Cardiac muscle cell (in vitro differentiated cells and primary cell): Measurements from ENCODE around the gene FKRP. TPM values are rescaled to one million over a fixed set of nuclear protein-coding genes. Genes with fewer than 3 reads are reported as not detected.

Experiments
- DNase-seq, 2 donors: peaks; one replicate each; pipeline versions ENCODE4 v3.0.0 to v3.0.0-alpha.2; 2010 to 2017; ENCODE audit warnings: low read depth in 1 of 2, low spot score in 1 of 2
- H3K27ac ChIP-seq: fragments of 200-600 bp; sonication (generic); 2 replicates; pipeline ENCODE4 v1.5.1; 2016
- H3K27me3 ChIP-seq: fragments of 200-600 bp; sonication (generic); 2 replicates; pipeline ENCODE4 v1.6.0; 2016; ENCODE audit warnings: control low read depth
- H3K36me3 ChIP-seq: fragments of 200-600 bp; sonication (generic); 2 replicates; pipeline ENCODE4 v1.5.1; 2016; ENCODE audit warnings: control low read depth
- H3K4me1 ChIP-seq: fragments of 200-600 bp; sonication (generic); 2 replicates; pipeline ENCODE4 v1.8.1; 2017; ENCODE audit warnings: low read depth, mild to moderate bottlenecking, mixed run types
- H3K4me3 ChIP-seq: fragments of 200-600 bp; sonication (generic); 2 replicates; pipeline ENCODE4 v1.5.1; 2016; ENCODE audit warnings: mild to moderate bottlenecking
- H3K9me3 ChIP-seq: fragments of 200-600 bp; sonication (generic); 2 replicates; pipeline ENCODE4 v1.5.1; 2017; ENCODE audit warnings: low read depth, mild to moderate bottlenecking, control low read depth
- polyA plus RNA-seq: library from polyadenylated mRNA; unstranded; fragments of >200 nt; fragmentation: Nextera tagmentation; extraction: Ambion mirVana; gene quantifications from 2 replicates; pipeline ENCODE4 v1.2.1, GENCODE V29; 2016
- total RNA-seq: library from RNA; depleted of rRNA; stranded (reverse); fragments of >200 nt; gene quantifications from 2 replicates; pipeline ENCODE4 v1.2.3, GENCODE V29; 2016
- TF ChIP-seq, protein P1 (sequence below): IDR thresholded peaks from 2 replicates; pipeline ENCODE4 v1.5.1; 2012; ENCODE audit warnings: low read depth, mild to moderate bottlenecking, low read length

The FKRP gene
- total and polyA plus RNA-seq, 2 experiments from 2014 or later: 20.4 to 50.3 TPM

- TF ChIP-seq, protein P1, sequence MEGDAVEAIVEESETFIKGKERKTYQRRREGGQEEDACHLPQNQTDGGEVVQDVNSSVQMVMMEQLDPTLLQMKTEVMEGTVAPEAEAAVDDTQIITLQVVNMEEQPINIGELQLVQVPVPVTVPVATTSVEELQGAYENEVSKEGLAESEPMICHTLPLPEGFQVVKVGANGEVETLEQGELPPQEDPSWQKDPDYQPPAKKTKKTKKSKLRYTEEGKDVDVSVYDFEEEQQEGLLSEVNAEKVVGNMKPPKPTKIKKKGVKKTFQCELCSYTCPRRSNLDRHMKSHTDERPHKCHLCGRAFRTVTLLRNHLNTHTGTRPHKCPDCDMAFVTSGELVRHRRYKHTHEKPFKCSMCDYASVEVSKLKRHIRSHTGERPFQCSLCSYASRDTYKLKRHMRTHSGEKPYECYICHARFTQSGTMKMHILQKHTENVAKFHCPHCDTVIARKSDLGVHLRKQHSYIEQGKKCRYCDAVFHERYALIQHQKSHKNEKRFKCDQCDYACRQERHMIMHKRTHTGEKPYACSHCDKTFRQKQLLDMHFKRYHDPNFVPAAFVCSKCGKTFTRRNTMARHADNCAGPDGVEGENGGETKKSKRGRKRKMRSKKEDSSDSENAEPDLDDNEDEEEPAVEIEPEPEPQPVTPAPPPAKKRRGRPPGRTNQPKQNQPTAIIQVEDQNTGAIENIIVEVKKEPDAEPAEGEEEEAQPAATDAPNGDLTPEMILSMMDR: no peak
- no peaks in the 10 kb centered on the region for H3K4me1 ChIP-seq
- H3K27ac ChIP-seq: no peak overlapping the region
- H3K36me3 ChIP-seq: peaks cover 54% of the 10 kb centered on the region
- H3K9me3 ChIP-seq: no peaks in the 10 kb centered on the region
- H3K27me3 ChIP-seq: no peaks in the 10 kb centered on the region
- DNase-seq: no peak
- H3K4me3 ChIP-seq: no peak overlapping the region
Observed at GRCh38 chr19:46724468-46724867, 21.4 kb upstream of the FKRP start.

DNA sequence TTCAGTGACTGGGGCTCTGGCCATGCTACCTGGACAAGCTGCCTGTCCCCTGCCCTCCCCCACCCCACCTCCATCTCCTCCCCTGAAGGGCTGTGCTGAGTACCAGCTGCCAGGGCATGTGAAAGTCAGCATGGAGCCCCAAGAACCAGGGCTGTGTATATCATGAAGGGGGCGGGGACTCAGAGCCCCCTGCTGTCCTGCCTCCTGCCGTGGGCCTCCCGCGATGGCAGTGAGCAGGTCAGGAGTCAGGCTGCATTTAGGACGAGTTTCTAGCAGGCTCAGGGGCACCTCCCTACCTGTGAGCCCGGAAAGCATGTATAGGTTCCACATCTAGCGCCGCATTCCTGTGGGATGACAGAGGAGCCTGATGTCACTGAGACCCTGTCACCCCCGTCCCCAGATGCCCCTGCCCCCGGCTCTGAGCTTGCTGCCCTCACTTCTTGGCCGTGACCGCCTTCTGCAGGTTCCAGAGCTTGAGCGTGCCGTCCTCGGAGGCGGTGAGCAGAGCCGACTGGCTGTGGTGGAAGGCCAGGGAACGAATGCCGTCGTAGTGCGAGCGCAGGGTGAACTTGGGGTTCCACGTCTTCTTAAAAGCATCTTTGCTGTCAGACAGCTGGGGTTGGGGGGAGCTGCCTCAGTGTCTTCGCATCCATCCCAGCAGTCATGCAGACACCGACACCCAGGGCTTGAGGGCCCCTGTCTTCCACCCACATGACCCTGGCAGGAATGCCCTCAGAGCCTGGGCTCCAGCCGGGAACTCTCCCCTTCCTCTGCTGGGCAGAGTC is 20.6 kb upstream of the FKRP start:
- Histone ChIP-seq H3K9me3 (no peaks in the 10 kb centered on the region), H3K4me1 (no peaks in the 10 kb centered on the region), H3K4me3 (no peak overlapping the region), H3K27ac (no peak overlapping the region), H3K27me3 (no peaks in the 10 kb centered on the region), H3K36me3 (peaks cover 53% of the 10 kb centered on the region)
- TF ChIP-seq, protein P1: no peak
- DNase-seq: no peak

GRCh38 chr19:46725859-46726393 is 19.9 kb upstream of the FKRP start:
- H3K27ac ChIP-seq: no peak overlapping the region
- H3K4me1 ChIP-seq: no peaks in the 10 kb centered on the region
- no peak for DNase-seq
- TF ChIP-seq, protein P1: no peak
- H3K36me3 ChIP-seq: peaks cover 53% of the 10 kb centered on the region
- no peaks in the 10 kb centered on the region for H3K27me3 ChIP-seq
- no peaks in the 10 kb centered on the region for H3K9me3 ChIP-seq
- no peak overlapping the region for H3K4me3 ChIP-seq

DNA sequence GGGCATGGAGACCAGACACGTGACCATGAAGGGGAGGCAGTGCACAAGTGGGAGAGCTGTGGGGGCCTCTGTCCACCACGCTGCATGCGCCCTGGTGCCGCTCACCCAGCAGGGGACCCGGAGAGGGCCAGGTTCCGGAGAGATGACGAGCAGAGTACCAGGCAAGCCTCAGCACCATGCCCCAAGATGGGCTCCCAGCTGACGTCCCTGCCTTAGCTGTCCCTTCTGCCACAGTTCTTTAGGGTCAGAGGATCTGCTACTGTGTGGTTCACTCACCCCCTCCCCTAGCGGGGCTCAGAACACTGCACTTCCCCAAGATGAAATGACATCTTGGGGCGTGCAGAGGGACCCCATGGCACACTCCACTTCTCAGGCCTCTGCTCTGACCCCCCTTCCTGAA is 19.3 kb upstream of the FKRP start:
- no peaks in the 10 kb centered on the region for H3K9me3 ChIP-seq
- TF ChIP-seq, protein P1: no peak
- no peaks in the 10 kb centered on the region for H3K27me3 ChIP-seq
- no peaks in the 10 kb centered on the region for H3K4me1 ChIP-seq
- H3K4me3 ChIP-seq: no peak overlapping the region
- H3K36me3 ChIP-seq: peaks cover 49% of the 10 kb centered on the region
- no peak overlapping the region for H3K27ac ChIP-seq
- DNase-seq: no peak

DNA sequence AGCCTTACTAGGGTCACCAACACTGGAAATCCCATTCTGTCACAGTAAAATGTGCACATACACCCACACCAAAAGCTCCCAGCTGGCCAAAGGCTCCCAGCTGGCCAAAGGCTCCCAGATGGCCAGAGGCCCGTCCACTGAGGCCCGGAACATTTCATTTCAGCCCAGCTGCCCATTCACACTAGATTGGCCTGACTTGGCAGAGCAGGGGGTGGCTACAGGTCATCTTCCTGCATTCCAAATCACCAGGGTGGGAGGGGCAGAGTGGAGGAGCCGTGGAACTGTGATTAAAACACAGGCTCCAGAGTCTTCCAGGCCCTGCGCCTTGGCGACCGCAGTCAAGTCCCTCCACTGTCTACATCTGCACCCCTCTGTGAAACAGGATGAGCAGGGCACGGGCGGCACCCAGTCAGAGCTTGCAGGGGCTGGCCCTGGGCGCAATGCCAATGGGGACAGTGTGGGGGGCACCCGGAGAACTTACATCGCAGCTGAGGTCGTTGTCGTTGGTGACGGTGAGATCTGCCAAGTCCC is 18.8 kb upstream of the FKRP start:
- Histone ChIP-seq H3K36me3 (peaks cover 44% of the 10 kb centered on the region), H3K4me1 (no peaks in the 10 kb centered on the region), H3K27ac (no peak overlapping the region), H3K27me3 (no peaks in the 10 kb centered on the region), H3K4me3 (no peak overlapping the region), H3K9me3 (no peaks in the 10 kb centered on the region)
- TF ChIP-seq, protein P1: no peak
- no peak for DNase-seq
